ENCODE data around the gene CCER1.
A peak's percentile ranks its signal among the peaks of the same experiment; 100 is the strongest.

GRCh38 chr12:90945070-90945649, 9.8 kb downstream of the CCER1 start:
- TF ChIP-seq CREB1 (CRISPR knock-in tag; IDR thresholded peaks at IDR 0.05; ENCODE audit: low read depth) (no peak), EZH2 (IDR thresholded peaks at IDR 0.05; ENCODE audit: low read depth, unreplicated experiment) (no peak), POLR2AphosphoS5 (IDR thresholded peaks at IDR 0.05; ENCODE audit: low read depth) (no peak), EZH2phosphoT487 (IDR thresholded peaks at IDR 0.05; ENCODE audit: unreplicated experiment) (no peak), ETS1 (IDR thresholded peaks at IDR 0.05) (no peak), ZNF114 (CRISPR knock-in tag; IDR thresholded peaks at IDR 0.05) (no peak), STAT1 (IDR thresholded peaks at IDR 0.05; ENCODE audit: unreplicated experiment) (no peak), ZNF331 (CRISPR knock-in tag; IDR thresholded peaks at IDR 0.05; ENCODE audit: low read depth) (no peak)
- TF ChIP-seq, protein P1, sequence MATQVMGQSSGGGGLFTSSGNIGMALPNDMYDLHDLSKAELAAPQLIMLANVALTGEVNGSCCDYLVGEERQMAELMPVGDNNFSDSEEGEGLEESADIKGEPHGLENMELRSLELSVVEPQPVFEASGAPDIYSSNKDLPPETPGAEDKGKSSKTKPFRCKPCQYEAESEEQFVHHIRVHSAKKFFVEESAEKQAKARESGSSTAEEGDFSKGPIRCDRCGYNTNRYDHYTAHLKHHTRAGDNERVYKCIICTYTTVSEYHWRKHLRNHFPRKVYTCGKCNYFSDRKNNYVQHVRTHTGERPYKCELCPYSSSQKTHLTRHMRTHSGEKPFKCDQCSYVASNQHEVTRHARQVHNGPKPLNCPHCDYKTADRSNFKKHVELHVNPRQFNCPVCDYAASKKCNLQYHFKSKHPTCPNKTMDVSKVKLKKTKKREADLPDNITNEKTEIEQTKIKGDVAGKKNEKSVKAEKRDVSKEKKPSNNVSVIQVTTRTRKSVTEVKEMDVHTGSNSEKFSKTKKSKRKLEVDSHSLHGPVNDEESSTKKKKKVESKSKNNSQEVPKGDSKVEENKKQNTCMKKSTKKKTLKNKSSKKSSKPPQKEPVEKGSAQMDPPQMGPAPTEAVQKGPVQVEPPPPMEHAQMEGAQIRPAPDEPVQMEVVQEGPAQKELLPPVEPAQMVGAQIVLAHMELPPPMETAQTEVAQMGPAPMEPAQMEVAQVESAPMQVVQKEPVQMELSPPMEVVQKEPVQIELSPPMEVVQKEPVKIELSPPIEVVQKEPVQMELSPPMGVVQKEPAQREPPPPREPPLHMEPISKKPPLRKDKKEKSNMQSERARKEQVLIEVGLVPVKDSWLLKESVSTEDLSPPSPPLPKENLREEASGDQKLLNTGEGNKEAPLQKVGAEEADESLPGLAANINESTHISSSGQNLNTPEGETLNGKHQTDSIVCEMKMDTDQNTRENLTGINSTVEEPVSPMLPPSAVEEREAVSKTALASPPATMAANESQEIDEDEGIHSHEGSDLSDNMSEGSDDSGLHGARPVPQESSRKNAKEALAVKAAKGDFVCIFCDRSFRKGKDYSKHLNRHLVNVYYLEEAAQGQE (IDR thresholded peaks at IDR 0.05; ENCODE audit: unreplicated experiment), result no peak
- TF ChIP-seq, protein P2, sequence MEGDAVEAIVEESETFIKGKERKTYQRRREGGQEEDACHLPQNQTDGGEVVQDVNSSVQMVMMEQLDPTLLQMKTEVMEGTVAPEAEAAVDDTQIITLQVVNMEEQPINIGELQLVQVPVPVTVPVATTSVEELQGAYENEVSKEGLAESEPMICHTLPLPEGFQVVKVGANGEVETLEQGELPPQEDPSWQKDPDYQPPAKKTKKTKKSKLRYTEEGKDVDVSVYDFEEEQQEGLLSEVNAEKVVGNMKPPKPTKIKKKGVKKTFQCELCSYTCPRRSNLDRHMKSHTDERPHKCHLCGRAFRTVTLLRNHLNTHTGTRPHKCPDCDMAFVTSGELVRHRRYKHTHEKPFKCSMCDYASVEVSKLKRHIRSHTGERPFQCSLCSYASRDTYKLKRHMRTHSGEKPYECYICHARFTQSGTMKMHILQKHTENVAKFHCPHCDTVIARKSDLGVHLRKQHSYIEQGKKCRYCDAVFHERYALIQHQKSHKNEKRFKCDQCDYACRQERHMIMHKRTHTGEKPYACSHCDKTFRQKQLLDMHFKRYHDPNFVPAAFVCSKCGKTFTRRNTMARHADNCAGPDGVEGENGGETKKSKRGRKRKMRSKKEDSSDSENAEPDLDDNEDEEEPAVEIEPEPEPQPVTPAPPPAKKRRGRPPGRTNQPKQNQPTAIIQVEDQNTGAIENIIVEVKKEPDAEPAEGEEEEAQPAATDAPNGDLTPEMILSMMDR (conservative IDR thresholded peaks at IDR 0.05; ENCODE audit: low read depth in 2 of 2), result peak in 1 of 2 experiments; percentile 76; a peak in 3 of 4 replicates
